Esophagus muscularis mucosa (tissue), 4 donors: ENCODE measurements around the gene TNPO1. TPM values are rescaled to one million over a fixed set of nuclear protein-coding genes. Genes with fewer than 3 reads are reported as not detected.
A peak's percentile ranks its signal among the peaks of the same experiment; 100 is the strongest.
"Not testable (repeated sequence)": the region's sequence is repeated elsewhere in the genome, so short reads cannot be mapped to it uniquely, and the experiment has no call there.

Experiments used
- DNase-seq: peaks from one replicate; pipeline ENCODE4 v3.0.0-alpha.2; 2017; ENCODE audit errors: extremely low spot score
- H3K27ac ChIP-seq, 4 donors: fragments of 200-600 bp; sonication (generic); replicated peaks in 1 of 4; 1 replicate in 3 of 4; 2 replicates in 1 of 4; pipeline ENCODE4 v1.5.1; 2016 to 2019; ENCODE audit warnings: mild to moderate bottlenecking in 1 of 4
- H3K27me3 ChIP-seq, 4 donors: fragments of 200-600 bp; sonication (generic); one replicate each; pipeline versions ENCODE4 v1.5.1 to v1.6.0; 2016 to 2019
- H3K36me3 ChIP-seq, 4 donors: fragments of 200-600 bp; sonication (generic); one replicate each; pipeline ENCODE4 v1.5.1; 2016 to 2019
- H3K4me1 ChIP-seq, 4 donors: fragments of 200-600 bp; sonication (generic); one replicate each; pipeline ENCODE4 v1.5.1; 2016 to 2019
- H3K4me3 ChIP-seq, 4 donors: fragments of 200-600 bp; sonication (generic); 1 replicate in 2 of 4; 2 replicates in 2 of 4; pipeline ENCODE4 v1.5.1; 2016 to 2019; ENCODE audit warnings: mild to moderate bottlenecking in 4 of 4, moderate library complexity in 1 of 4
- H3K9me3 ChIP-seq, 4 donors: fragments of 200-600 bp; sonication (generic); 1 replicate in 3 of 4; 2 replicates in 1 of 4; pipeline ENCODE4 v1.5.1; 2016 to 2019
- CTCF ChIP-seq, 3 experiments: fragments of 200-600 bp in 2 of 3; fragments of 450-650 bp in 1 of 3; sonication (generic) in 2 of 3; IDR thresholded peaks; one replicate each; pipeline ENCODE4 v1.5.1; 2017 to 2019; ENCODE audit warnings: antibody characterized with exemption in 3 of 3, mild to moderate bottlenecking in 2 of 3, moderate library complexity in 1 of 3
- EP300 ChIP-seq: sonication (generic); formaldehyde crosslinking; IDR thresholded peaks from one replicate; pipeline ENCODE4 v1.6.1; 2017; ENCODE audit warnings: antibody characterized with exemption
- POLR2A ChIP-seq: fragments of 450-650 bp; IDR thresholded peaks from one replicate; pipeline ENCODE4 v1.6.1; 2017; ENCODE audit warnings: antibody characterized with exemption, moderate library complexity, mild to moderate bottlenecking, low read depth
- POLR2AphosphoS5 ChIP-seq, 2 donors: sonication (generic); formaldehyde crosslinking; IDR thresholded peaks; one replicate each; pipeline ENCODE4 v1.6.1; 2017; ENCODE audit warnings: antibody characterized with exemption in 2 of 2
- WGBS: methylation state at CpG from one replicate; pipeline ENCODE4 v1.1.5; 2018; 5-methylcytosine and 5-hydroxymethylcytosine counted together
- intact Hi-C: fragments of 100-400 bp; cut with DNase I; formaldehyde crosslinking; loops from one replicate; pipeline ENCODE4 v1.15.1; 2023
- total RNA-seq, 4 donors: library from RNA; depleted of rRNA; stranded (reverse); fragments of >200 nt; gene quantifications; one replicate each; pipeline versions ENCODE4 v1.1.0 to v1.2.1, GENCODE V29; 2016

TNPO1 gene
- total RNA-seq, 4 donors from 2014 or later, result 67.8 to 81.8 (median 71.3) TPM

GRCh38 chr5:72925336-72926010 lies 109.0 kb downstream of the TNPO1 start:
- intact Hi-C loops, result no loop called here
- 98% methylated on average over 31 of the region's 33 CpGs for WGBS

GRCh38 chr5:72932686-72933085 lies 116.2 kb downstream of the TNPO1 start:
- H3K4me3 ChIP-seq, H3K9me3 ChIP-seq, H3K27me3 ChIP-seq, DNase-seq, H3K36me3 ChIP-seq, H3K27ac ChIP-seq, intact Hi-C loops: not testable (repeated sequence)
- WGBS, result 93% methylated on average over 2 of the region's 2 CpGs
- H3K4me1 ChIP-seq, result peaks cover 0 to 12% (median 7%) of the 10 kb centered on the region in 4 donors

More at GRCh38 chr5:72925336-72926010, 109.0 kb downstream of the TNPO1 start:
- Histone ChIP-seq H3K36me3 (no peaks in the 10 kb centered on the region), H3K27me3 (no peaks in the 10 kb centered on the region), H3K9me3 (no peaks in the 10 kb centered on the region), H3K4me1 (no peaks in the 10 kb centered on the region), H3K4me3 (no peak overlapping the region), H3K27ac (no peak overlapping the region)
- TF ChIP-seq CTCF (IDR thresholded peaks at IDR 0.05) (no peak), EP300 (no peak), POLR2AphosphoS5 (IDR thresholded peaks at IDR 0.05) (no peak), POLR2A (no peak)
- DNase-seq, result no peak

- H3K36me3 ChIP-seq, H3K27me3 ChIP-seq, DNase-seq, H3K9me3 ChIP-seq, H3K27ac ChIP-seq, intact Hi-C loops, H3K4me3 ChIP-seq: not testable (repeated sequence)
- peaks cover 0 to 21% (median 8%) of the 10 kb centered on the region in 4 donors for H3K4me1 ChIP-seq
- 100% methylated on average over 2 of the region's 32 CpGs for WGBS
Measured at GRCh38 chr5:72934953-72935725, 118.7 kb downstream of the TNPO1 start.

GRCh38 chr5:72936893-72937292 lies 120.4 kb downstream of the TNPO1 start:
- 83% methylated on average over 4 of the region's 4 CpGs for WGBS

GRCh38 chr5:72937517-72938061 lies 121.1 kb downstream of the TNPO1 start:
- H3K4me1 ChIP-seq, result peaks cover 0 to 21% (median 8%) of the 10 kb centered on the region in 4 donors
- 84% methylated on average over 3 of the region's 3 CpGs for WGBS
- DNase-seq, result no peak
- intact Hi-C loops, result no loop called here
- TF ChIP-seq CTCF (IDR thresholded peaks at IDR 0.05) (no peak), EP300 (no peak), POLR2AphosphoS5 (IDR thresholded peaks at IDR 0.05) (no peak), POLR2A (no peak)
- peak overlapping the region in 2 of 4 donors; percentile 48 to 50 for H3K27ac ChIP-seq
- peaks cover 0 to 7% (median 0%) of the 10 kb centered on the region in 4 donors for H3K27me3 ChIP-seq
- H3K36me3 ChIP-seq, result no peaks in the 10 kb centered on the region
- H3K9me3 ChIP-seq, result no peaks in the 10 kb centered on the region
- no peak overlapping the region for H3K4me3 ChIP-seq

More at GRCh38 chr5:72936893-72937292, 120.4 kb downstream of the TNPO1 start:
- Histone ChIP-seq H3K9me3 (no peaks in the 10 kb centered on the region), H3K4me3 (no peak overlapping the region), H3K36me3 (no peaks in the 10 kb centered on the region), H3K4me1 (peaks cover 0 to 21% (median 8%) of the 10 kb centered on the region in 4 donors), H3K27ac (no peak overlapping the region), H3K27me3 (peaks cover 0 to 7% (median 0%) of the 10 kb centered on the region in 4 donors)
- DNase-seq, result no peak
- intact Hi-C loops, result no loop called here
- TF ChIP-seq POLR2AphosphoS5 (IDR thresholded peaks at IDR 0.05) (no peak), EP300 (no peak), CTCF (IDR thresholded peaks at IDR 0.05) (no peak), POLR2A (no peak)
